K562 (cell line): ENCODE measurements around the gene FOXN3.

Experiments used
- MXI1 ChIP-seq: IDR thresholded peaks from 2 replicates; pipeline ENCODE4 v1.6.1; 2011; ENCODE audit warnings: low read depth, mild to moderate bottlenecking, improper control_type of control experiment, low read length
- SMC3 ChIP-seq: conservative IDR thresholded peaks from 2 replicates; pipeline ENCODE4 v1.6.1; 2011; ENCODE audit warnings: low read depth, low read length, improper control_type of control experiment; ENCODE audit not compliant: insufficient read depth
- ZNF740 ChIP-seq, 3 experiments: fragments of 200-800 bp in 1 of 3; sonication (Bioruptor generic) in 1 of 3; sonication (generic) in 1 of 3; formaldehyde crosslinking in 1 of 3; IDR thresholded peaks; 2 replicates each; pipeline versions ENCODE4 v1.6.1 to v1.8.0; 2016 to 2022; ENCODE audit warnings: mild to moderate bottlenecking in 2 of 3, missing compliant biosample characterization in 2 of 3, missing genetic modification characterization in 2 of 3, missing genetic modification reagents in 1 of 3

GRCh38 chr14:89241934-89242651 lies 174.9 kb downstream of the FOXN3 start:
- TF ChIP-seq ZNF740 (CRISPR knock-in tag; IDR thresholded peaks at IDR 0.05) (no peak), ZNF740 (tag; IDR thresholded peaks at IDR 0.05) (no peak), MXI1 (no peak), SMC3 (no peak)
